Memory B cell (primary cell): ENCODE results near the gene LKAAEAR1.
A peak's percentile ranks its signal among the peaks of the same experiment; 100 is the strongest.

Experiments
- ATAC-seq: fragments of 150-1000 bp; cut with Tn5 transposase; 2 replicates; pipeline ENCODE4 v1.10.0; 2021; ENCODE audit warnings: low read depth, mild to moderate bottlenecking, moderate library complexity
- DNase-seq, 2 donors: peaks; one replicate each; pipeline ENCODE4 v3.0.0; 2022; ENCODE audit warnings: low spot score in 2 of 2
- H3K27ac Mint-ChIP-seq: one replicate; pipeline ENCODE4 v1.8.0; 2022; ENCODE audit warnings: mild to moderate bottlenecking, moderate library complexity, mixed read lengths
- H3K27me3 Mint-ChIP-seq: one replicate; pipeline ENCODE4 v1.8.0; 2022; ENCODE audit warnings: mixed read lengths
- H3K36me3 Mint-ChIP-seq: one replicate; pipeline ENCODE4 v1.8.0; 2022; ENCODE audit warnings: mild to moderate bottlenecking, mixed read lengths
- H3K4me1 Mint-ChIP-seq: one replicate; pipeline ENCODE4 v1.8.0; 2022; ENCODE audit warnings: mixed read lengths
- H3K4me3 Mint-ChIP-seq: one replicate; pipeline ENCODE4 v1.8.0; 2022; ENCODE audit warnings: mild to moderate bottlenecking, moderate library complexity, mixed read lengths
- H3K9me3 Mint-ChIP-seq: one replicate; pipeline ENCODE4 v1.8.0; 2022; ENCODE audit warnings: mixed read lengths

Gene LKAAEAR1

GRCh38 chr20:64044484-64045247 is 39.5 kb downstream of the LKAAEAR1 start:
- Mint-ChIP-seq H3K27me3 (peaks cover 24% of the 10 kb centered on the region), H3K27ac (no peak overlapping the region), H3K4me3 (no peak overlapping the region), H3K4me1 (peaks cover 3% of the 10 kb centered on the region), H3K36me3 (no peaks in the 10 kb centered on the region), H3K9me3 (no peaks in the 10 kb centered on the region)
- no peak for DNase-seq
- ATAC-seq, result no peak

DNA sequence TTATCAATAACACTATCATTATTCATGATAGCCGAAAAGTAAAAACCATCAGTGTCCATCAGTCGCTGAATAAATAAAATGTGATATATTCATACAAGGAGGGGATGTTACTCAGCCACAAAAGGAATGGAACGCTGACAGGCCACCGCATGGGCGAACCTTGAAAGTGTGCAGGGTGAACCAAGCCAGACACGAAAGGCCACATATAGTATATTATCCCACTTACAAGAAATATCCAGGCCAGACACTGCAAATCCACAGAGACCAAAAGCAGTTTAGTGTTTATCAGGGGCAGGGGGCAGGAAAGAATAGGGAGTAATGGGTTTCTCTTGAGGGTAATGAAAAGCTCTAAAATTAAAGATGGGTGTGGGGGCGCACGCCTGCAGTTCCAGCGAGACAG is 40.4 kb downstream of the LKAAEAR1 start:
- DNase-seq (no peak), ATAC-seq (no peak)
- Mint-ChIP-seq H3K36me3 (no peaks in the 10 kb centered on the region), H3K27ac (no peak overlapping the region), H3K4me1 (peaks cover 3% of the 10 kb centered on the region), H3K9me3 (no peaks in the 10 kb centered on the region), H3K27me3 (peaks cover 22% of the 10 kb centered on the region), H3K4me3 (no peak overlapping the region)

- H3K4me1 Mint-ChIP-seq, result peaks cover 5% of the 10 kb centered on the region
- DNase-seq (no peak), ATAC-seq (no peak)
- peaks cover 17% of the 10 kb centered on the region for H3K27me3 Mint-ChIP-seq
- peak overlapping the region; percentile 83 for H3K4me3 Mint-ChIP-seq
- no peaks in the 10 kb centered on the region for H3K9me3 Mint-ChIP-seq
- no peak overlapping the region for H3K27ac Mint-ChIP-seq
- H3K36me3 Mint-ChIP-seq, result no peaks in the 10 kb centered on the region
Observed at GRCh38 chr20:64042054-64042781, 42.0 kb downstream of the LKAAEAR1 start.

- Mint-ChIP-seq H3K27ac (no peak overlapping the region), H3K4me1 (peaks cover 5% of the 10 kb centered on the region)
Observed at GRCh38 chr20:64041781-64042053, 42.5 kb downstream of the LKAAEAR1 start.

DNA sequence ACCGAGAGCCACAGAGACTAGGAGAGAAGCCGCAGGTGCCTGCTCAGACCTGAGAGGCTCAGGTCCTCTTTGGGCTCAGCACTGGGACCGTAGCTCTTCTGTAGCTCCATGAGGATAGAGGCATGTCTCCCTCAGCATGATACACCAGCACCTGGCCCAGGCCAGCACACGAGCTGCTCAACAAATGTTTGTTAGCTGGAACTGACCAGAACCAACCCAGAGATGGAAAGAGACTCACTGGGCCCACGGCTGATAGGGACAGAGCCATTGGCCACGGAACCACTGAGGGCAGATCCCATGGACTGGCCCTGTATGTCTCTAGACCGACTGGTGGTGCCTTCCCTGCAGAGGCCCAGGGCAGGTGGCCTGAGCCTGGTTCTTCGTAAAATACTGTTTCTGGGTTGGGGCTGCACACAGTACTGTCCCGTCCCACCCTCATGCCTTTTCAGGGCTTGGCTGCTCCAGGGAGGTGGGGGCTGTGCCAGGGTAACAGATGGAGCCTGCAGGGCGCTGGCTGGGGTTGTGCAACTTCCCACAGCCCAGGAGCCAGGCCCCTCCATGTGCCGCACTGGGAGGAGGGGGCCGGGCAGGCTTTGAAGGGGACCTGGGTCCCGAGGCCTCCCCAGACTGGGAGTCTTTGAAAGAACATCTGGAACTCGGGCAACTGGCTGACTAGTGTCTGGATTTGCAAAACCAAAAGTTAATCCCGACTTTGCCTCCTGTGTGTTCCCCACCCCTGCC is 43.0 kb downstream of the LKAAEAR1 start:
- ATAC-seq (no peak), DNase-seq (peak in 1 of 2 donors; percentile 19)
- Mint-ChIP-seq H3K9me3 (no peaks in the 10 kb centered on the region), H3K4me3 (peak overlapping the region; percentile 83), H3K4me1 (peaks cover 5% of the 10 kb centered on the region), H3K27me3 (peaks cover 10% of the 10 kb centered on the region), H3K36me3 (no peaks in the 10 kb centered on the region), H3K27ac (no peak overlapping the region)

More at GRCh38 chr20:64041781-64042053, 42.5 kb downstream of the LKAAEAR1 start:
- no peaks in the 10 kb centered on the region for H3K9me3 Mint-ChIP-seq
- peaks cover 14% of the 10 kb centered on the region for H3K27me3 Mint-ChIP-seq
- no peak for DNase-seq
- no peaks in the 10 kb centered on the region for H3K36me3 Mint-ChIP-seq
- peak overlapping the region; percentile 83 for H3K4me3 Mint-ChIP-seq
- no peak for ATAC-seq

DNA sequence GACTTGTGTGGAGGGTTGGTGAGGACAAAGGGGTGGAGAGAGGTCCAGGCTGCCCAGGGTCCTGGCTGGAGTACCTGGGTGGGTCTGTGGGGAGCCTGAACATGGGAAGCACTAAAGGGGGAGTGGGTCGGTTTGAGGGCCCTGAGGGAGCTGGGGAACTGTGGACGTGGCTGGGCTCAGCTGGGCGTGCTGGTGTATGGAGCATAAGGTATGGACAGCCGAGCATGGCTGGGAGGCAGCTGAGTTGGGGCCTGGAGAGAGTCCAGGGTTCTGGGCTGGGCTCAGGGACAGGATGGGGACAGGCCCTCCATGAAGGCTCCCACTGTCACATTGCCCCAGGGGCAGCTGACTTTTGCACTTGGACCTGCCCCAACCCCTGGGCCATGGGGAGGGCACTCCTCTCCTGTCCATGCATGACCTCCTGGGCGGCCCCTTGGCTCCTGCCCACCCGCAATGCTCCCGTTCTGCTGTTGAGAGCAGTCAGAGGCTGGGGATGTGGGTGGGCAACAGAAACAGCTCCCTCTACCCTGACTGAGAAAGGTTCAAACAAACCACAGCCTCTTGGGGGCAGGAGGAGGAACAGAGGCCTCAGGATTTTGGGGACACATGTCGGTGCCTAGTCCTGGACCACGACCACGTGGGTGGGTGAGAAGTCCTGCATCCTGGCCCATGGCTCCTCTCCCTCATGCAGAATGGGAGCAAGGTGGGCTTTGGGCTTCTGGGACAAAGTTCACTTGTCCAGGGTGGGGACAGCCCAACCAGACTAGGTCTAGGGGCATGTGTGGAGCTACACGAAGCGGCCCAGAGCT is 43.8 kb downstream of the LKAAEAR1 start:
- H3K27ac Mint-ChIP-seq, result no peak overlapping the region
- DNase-seq (no peak), ATAC-seq (no peak)
- no peak overlapping the region for H3K4me3 Mint-ChIP-seq
- peaks cover 5% of the 10 kb centered on the region for H3K4me1 Mint-ChIP-seq
- H3K27me3 Mint-ChIP-seq, result peaks cover 5% of the 10 kb centered on the region
- no peaks in the 10 kb centered on the region for H3K9me3 Mint-ChIP-seq
- H3K36me3 Mint-ChIP-seq, result no peaks in the 10 kb centered on the region

DNA sequence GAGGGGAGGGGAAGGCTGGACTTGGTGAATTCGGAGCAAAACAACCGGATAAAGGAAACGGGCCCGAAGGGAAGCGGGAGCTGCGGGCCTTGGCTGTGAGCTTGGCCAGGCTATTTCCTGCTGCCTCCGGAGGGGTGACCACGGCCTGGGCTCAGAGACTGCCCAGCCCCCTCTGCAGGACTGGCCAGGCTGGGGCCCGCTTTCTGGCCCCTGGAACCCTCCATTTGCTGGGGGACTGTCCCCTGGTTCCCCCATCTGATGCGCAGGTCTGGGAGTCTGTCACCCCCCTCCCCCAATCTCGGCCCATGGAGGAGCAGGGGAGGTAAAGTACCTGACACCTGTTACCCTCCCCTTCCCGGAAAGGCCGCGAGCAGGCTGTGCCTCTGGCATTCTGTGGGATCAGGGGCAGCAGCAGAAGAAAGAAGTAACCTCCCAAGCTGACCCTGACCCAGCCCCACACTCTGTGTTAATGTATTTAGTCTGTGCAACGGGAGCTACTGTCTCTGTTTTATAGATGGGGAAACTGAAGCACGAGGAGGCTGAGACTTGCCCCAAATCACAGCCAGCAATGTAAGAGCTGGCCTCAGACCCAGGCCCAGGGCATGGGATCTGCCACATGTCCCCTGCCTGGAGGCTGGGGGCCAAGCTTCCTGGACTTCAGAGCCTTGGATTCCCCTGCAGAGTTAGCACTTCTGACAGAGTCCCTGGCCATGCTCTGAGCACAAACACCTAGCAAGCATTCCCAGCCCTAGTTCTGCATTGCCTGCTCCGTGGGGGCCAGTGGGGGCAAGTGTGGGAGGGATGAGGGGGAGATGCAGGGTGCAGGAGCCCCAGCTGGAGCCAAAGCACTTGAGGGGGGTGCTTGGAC is 44.7 kb downstream of the LKAAEAR1 start:
- H3K9me3 Mint-ChIP-seq, result no peaks in the 10 kb centered on the region
- H3K27ac Mint-ChIP-seq, result no peak overlapping the region
- peaks cover 5% of the 10 kb centered on the region for H3K4me1 Mint-ChIP-seq
- no peaks in the 10 kb centered on the region for H3K36me3 Mint-ChIP-seq
- H3K27me3 Mint-ChIP-seq, result no peaks in the 10 kb centered on the region
- peak overlapping the region; percentile 79 for H3K4me3 Mint-ChIP-seq
- ATAC-seq (no peak), DNase-seq (no peak)

- Mint-ChIP-seq H3K36me3 (no peaks in the 10 kb centered on the region), H3K9me3 (no peaks in the 10 kb centered on the region), H3K4me1 (peaks cover 5% of the 10 kb centered on the region), H3K4me3 (peak overlapping the region; percentile 79), H3K27ac (no peak overlapping the region), H3K27me3 (no peaks in the 10 kb centered on the region)
- DNase-seq (peak; percentile 73 to 80), ATAC-seq (peak; percentile 81)
Observed at GRCh38 chr20:64038565-64039292, 45.5 kb downstream of the LKAAEAR1 start.

GRCh38 chr20:64038224-64038564 is 46.0 kb downstream of the LKAAEAR1 start:
- H3K9me3 Mint-ChIP-seq, result no peaks in the 10 kb centered on the region
- peak; percentile 31 for ATAC-seq
- H3K4me3 Mint-ChIP-seq, result peak overlapping the region; percentile 79
- H3K36me3 Mint-ChIP-seq, result no peaks in the 10 kb centered on the region
- H3K27ac Mint-ChIP-seq, result no peak overlapping the region
- H3K27me3 Mint-ChIP-seq, result no peaks in the 10 kb centered on the region
- peaks cover 5% of the 10 kb centered on the region for H3K4me1 Mint-ChIP-seq
- DNase-seq, result no peak

- ATAC-seq, result no peak
- peak in 1 of 2 donors; percentile 39 for DNase-seq
- no peak overlapping the region for H3K27ac Mint-ChIP-seq
- H3K4me3 Mint-ChIP-seq, result peak overlapping the region; percentile 68
- H3K36me3 Mint-ChIP-seq, result peaks cover under 1% of the 10 kb centered on the region
- peaks cover 5% of the 10 kb centered on the region for H3K4me1 Mint-ChIP-seq
- no peaks in the 10 kb centered on the region for H3K9me3 Mint-ChIP-seq
- H3K27me3 Mint-ChIP-seq, result no peaks in the 10 kb centered on the region
Observed at GRCh38 chr20:64037498-64038213, 46.5 kb downstream of the LKAAEAR1 start.

DNA sequence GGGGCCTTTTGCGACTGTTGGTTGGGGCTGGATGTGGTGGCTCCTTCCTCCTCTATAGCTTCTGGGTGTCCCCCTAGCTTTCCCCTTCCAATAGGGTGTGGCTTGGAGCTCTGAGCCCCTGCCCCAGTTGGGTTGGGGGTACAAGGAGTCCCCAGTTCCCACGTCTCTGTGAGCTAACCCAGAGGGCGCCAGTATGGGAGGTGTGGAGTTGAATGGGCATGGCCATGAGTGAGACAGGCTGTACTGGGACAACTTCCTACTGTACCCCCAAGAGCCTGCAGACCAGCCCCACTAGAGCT is 47.0 kb downstream of the LKAAEAR1 start:
- H3K4me3 Mint-ChIP-seq, result no peak overlapping the region
- no peaks in the 10 kb centered on the region for H3K9me3 Mint-ChIP-seq
- no peak overlapping the region for H3K27ac Mint-ChIP-seq
- H3K27me3 Mint-ChIP-seq, result no peaks in the 10 kb centered on the region
- H3K4me1 Mint-ChIP-seq, result peaks cover 4% of the 10 kb centered on the region
- ATAC-seq (no peak), DNase-seq (no peak)
- H3K36me3 Mint-ChIP-seq, result peaks cover 2% of the 10 kb centered on the region
